Ascending aorta (tissue), 2 donors: ENCODE results near the gene SOS1. TPM values are rescaled to one million over a fixed set of nuclear protein-coding genes. Genes with fewer than 3 reads are reported as not detected.

Experiments used
- DNase-seq, 2 donors: peaks; one replicate each; pipeline ENCODE4 v3.0.0-alpha.2; 2019; ENCODE audit warnings: low spot score in 2 of 2
- H3K27ac ChIP-seq, 2 donors: fragments of 200-600 bp; sonication (generic); one replicate each; pipeline ENCODE4 v1.5.1; 2016 to 2017; ENCODE audit warnings: mild to moderate bottlenecking in 1 of 2
- H3K27me3 ChIP-seq: fragments of 200-600 bp; sonication (generic); one replicate; pipeline ENCODE4 v1.5.1; 2017
- H3K36me3 ChIP-seq, 2 donors: fragments of 200-600 bp; sonication (generic); one replicate each; pipeline ENCODE4 v1.5.1; 2016
- H3K4me1 ChIP-seq, 2 donors: fragments of 200-600 bp; sonication (generic); one replicate each; pipeline ENCODE4 v1.5.1; 2016 to 2017; ENCODE audit warnings: mild to moderate bottlenecking in 1 of 2
- H3K4me3 ChIP-seq, 2 donors: fragments of 200-600 bp; sonication (generic); one replicate each; pipeline ENCODE4 v1.5.1; 2016 to 2017; ENCODE audit warnings: mild to moderate bottlenecking in 1 of 2
- H3K9me3 ChIP-seq, 2 donors: fragments of 200-600 bp; sonication (generic); one replicate each; pipeline ENCODE4 v1.5.1; 2016
- CTCF ChIP-seq, 3 experiments: fragments of 200-600 bp in 2 of 3; fragments of 450-650 bp in 1 of 3; sonication (generic) in 2 of 3; IDR thresholded peaks; one replicate each; pipeline ENCODE4 v1.5.1; 2016 to 2019; ENCODE audit warnings: antibody characterized with exemption in 3 of 3, mild to moderate bottlenecking in 1 of 3, moderate library complexity in 1 of 3
- intact Hi-C: fragments of 100-400 bp; cut with DNase I; formaldehyde crosslinking; loops from one replicate; pipeline ENCODE4 v1.15.1; 2023
- total RNA-seq: library from RNA; depleted of rRNA; stranded (reverse); fragments of >200 nt; gene quantifications from one replicate; pipeline ENCODE4 v1.1.0, GENCODE V29; 2016

Gene SOS1
- total RNA-seq, 1 donor from 2014 or later: 11.3 TPM

- Histone ChIP-seq H3K36me3 (no peaks in the 10 kb centered on the region), H3K4me1 (peaks cover 3 to 33% of the 10 kb centered on the region in 2 donors), H3K9me3 (no peaks in the 10 kb centered on the region), H3K27ac (peak overlapping the region; percentile 95), H3K27me3 (no peaks in the 10 kb centered on the region), H3K4me3 (peak overlapping the region; percentile 88 to 96)
- no peak for DNase-seq
- no peak for TF ChIP-seq CTCF (IDR thresholded peaks at IDR 0.05)
- intact Hi-C loops: loop anchor here (1.0 to 10.0 kb wide), 4 partner anchors 44 to 366 kb away; partner anchors contain the start of gene SRSF7
These were observed 405 bp downstream of the SOS1 start for GRCh38 chr2:39120521-39120770.

DNA sequence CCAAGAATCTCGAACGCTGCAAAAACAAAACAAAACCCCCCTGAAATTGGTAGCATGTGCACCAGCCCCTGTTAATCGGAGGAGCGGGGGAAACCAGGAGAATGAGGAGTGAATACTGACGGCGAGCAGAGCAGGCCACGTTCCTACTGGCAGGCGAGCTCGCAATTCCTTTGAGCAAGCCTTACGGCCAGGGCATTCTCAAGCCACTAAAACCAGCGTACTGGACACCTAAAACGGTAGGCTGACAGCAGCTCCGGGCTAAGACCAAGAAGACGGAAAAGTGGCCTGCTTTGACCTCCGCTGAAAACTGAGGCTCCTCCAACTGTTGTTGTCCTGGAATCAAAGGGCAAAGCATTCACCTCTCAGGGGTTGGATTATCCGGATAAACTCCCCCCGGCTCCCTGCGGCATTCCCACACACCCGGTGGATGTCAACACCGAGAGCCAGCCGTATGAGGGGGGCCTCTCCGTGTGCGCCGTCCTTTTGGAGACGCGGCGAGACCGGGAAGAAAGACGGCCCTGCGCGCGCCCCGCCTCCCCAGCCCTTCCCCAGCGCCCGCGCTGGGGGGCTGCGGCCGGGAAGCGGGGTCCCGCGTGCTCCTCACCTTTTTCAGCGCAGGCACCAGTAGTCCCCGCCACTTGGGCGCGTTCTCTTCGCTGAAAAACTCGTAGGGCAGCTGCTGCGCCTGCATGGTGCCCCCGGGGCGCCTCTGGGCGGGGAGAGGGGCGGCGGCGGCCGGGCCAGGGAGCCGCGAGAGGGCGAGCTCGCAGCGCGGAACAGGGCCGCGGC lies 925 bp downstream of the SOS1 start:
- H3K4me1 ChIP-seq: peaks cover 3 to 33% of the 10 kb centered on the region in 2 donors
- no peaks in the 10 kb centered on the region for H3K36me3 ChIP-seq
- H3K27me3 ChIP-seq: no peaks in the 10 kb centered on the region
- no peaks in the 10 kb centered on the region for H3K9me3 ChIP-seq
- peak overlapping the region; percentile 88 to 96 for H3K4me3 ChIP-seq
- peak overlapping the region; percentile 95 for H3K27ac ChIP-seq
- peak; percentile 13 to 64 (median 41) for TF ChIP-seq CTCF (IDR thresholded peaks at IDR 0.05)
- DNase-seq: peak in 1 of 2 donors; percentile 74
- intact Hi-C loops: loop anchor here (1.0 to 10.0 kb wide), 4 partner anchors 45 to 365 kb away; partner anchors contain the start of gene SRSF7

DNA sequence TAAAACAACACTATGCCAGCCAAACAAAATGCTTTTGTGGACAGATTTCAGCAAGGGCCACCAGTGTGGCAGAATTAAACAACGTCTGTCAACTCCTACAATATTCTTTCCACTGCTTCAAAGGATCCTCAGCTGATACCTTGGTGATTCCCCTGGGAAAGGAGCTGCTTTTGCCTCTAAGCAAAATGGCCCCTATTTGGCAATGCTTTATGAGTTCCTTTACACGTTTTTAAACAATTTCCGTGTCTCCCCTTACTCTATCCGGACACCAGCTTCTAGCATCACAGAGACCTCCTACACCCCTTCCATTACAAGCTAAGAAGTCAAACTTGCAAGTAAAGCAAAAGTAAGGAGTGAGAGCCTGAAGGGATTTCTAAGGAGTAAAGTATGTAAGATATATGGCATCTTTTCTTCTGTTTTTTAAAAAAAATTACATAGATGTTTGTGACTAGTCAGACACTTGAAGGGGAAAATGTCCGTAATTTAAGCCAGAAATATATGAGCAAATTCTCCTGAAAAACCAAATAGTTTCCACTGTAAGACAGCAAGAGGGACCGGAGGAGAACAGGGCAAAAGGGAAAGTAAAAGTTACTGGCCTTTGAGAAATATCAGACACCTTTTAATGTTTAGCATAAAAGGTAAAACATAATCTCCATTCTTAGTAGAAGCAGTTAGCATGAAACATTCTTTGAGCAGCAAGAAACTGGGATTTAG lies 1.9 kb downstream of the SOS1 start:
- intact Hi-C loops: no loop called here
- Histone ChIP-seq H3K27ac (peak overlapping the region in 1 of 2 donors; percentile 95), H3K36me3 (no peaks in the 10 kb centered on the region), H3K27me3 (no peaks in the 10 kb centered on the region), H3K4me3 (peak overlapping the region; percentile 88 to 96), H3K9me3 (no peaks in the 10 kb centered on the region), H3K4me1 (peaks cover 3 to 37% of the 10 kb centered on the region in 2 donors)
- TF ChIP-seq CTCF (IDR thresholded peaks at IDR 0.05): no peak
- DNase-seq: no peak

- no peak for DNase-seq
- intact Hi-C loops: no loop called here
- Histone ChIP-seq H3K4me1 (peaks cover 0 to 19% of the 10 kb centered on the region in 2 donors), H3K4me3 (no peak overlapping the region), H3K27me3 (no peaks in the 10 kb centered on the region), H3K9me3 (no peaks in the 10 kb centered on the region), H3K36me3 (peaks cover 0 to 6% of the 10 kb centered on the region in 2 donors), H3K27ac (no peak overlapping the region)
- no peak for TF ChIP-seq CTCF (IDR thresholded peaks at IDR 0.05)
These were observed 5.3 kb downstream of the SOS1 start for GRCh38 chr2:39115556-39115955.

DNA sequence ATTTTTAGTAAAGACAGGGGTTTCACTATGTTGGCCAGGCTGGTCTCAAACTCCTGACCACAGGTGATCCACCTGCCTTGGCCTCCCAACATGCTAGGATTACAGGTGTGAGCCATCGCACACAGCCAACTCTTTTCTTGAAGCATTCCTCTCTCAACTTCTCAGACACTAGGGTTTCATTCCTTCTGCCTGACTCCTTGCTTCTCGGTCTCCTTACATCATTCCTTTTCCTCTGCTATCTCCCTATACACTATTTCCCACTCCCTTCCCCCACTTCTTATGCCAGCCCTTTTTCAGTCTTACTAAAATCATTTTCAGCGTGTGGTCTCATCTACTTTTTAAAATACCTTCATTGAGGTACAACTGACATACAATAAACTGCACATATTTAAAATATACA lies 6.1 kb downstream of the SOS1 start:
- H3K27me3 ChIP-seq: no peaks in the 10 kb centered on the region
- TF ChIP-seq CTCF (IDR thresholded peaks at IDR 0.05): no peak
- no peak overlapping the region for H3K4me3 ChIP-seq
- H3K36me3 ChIP-seq: peaks cover 0 to 6% of the 10 kb centered on the region in 2 donors
- H3K4me1 ChIP-seq: peaks cover 0 to 19% of the 10 kb centered on the region in 2 donors
- intact Hi-C loops: no loop called here
- no peaks in the 10 kb centered on the region for H3K9me3 ChIP-seq
- DNase-seq: no peak
- no peak overlapping the region for H3K27ac ChIP-seq
